ENCODE results near the gene EPN1.

Gene EPN1

DNA sequence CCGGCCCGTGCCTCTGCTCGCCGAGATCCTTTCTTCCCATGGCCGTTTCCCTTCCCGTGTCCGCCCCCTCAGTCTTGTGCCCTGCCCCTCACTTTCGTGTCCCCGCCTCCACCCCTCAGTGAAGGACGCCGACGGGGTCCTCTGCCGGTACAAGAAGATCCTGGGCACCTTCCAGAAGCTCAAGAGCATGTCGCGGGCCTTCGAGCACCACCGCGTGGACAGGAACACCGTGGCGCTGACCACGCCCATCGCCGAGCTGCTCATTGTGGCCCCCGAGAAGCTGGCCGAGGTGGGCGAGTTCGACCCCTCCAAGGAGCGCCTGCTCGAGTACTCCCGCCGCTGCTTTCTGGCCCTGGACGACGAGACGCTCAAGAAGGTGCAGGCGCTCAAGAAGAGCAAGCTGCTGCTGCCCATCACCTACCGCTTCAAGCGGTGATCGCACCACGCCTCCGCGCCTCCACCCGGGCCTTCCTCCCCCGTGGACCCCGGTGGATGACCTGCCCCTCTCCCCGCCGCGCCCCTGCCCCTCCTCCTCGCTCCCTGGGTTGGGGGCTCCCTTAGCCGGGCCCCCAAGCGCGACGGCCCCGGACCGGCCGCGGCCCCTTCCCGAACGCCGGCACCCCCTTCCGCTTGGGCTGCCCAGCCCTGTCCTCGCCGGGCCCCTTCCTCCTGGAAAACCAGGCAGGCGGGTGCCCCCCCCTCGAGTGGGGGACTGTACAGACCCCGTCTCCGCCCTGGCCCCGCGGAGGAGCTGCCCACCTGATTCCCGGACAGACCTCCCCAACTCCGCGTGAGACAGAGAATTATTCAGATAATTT is 22.5 kb upstream of the EPN1 start:
- TF ChIP-seq MYC (IDR thresholded peaks at IDR 0.05; ENCODE audit: low read depth, low read length) = no peak
- H3K4me3 ChIP-seq (ENCODE audit: low read depth, low read length) = no peak overlapping the region
- DNase-seq (ENCODE audit: low read depth) = no peak

DNA sequence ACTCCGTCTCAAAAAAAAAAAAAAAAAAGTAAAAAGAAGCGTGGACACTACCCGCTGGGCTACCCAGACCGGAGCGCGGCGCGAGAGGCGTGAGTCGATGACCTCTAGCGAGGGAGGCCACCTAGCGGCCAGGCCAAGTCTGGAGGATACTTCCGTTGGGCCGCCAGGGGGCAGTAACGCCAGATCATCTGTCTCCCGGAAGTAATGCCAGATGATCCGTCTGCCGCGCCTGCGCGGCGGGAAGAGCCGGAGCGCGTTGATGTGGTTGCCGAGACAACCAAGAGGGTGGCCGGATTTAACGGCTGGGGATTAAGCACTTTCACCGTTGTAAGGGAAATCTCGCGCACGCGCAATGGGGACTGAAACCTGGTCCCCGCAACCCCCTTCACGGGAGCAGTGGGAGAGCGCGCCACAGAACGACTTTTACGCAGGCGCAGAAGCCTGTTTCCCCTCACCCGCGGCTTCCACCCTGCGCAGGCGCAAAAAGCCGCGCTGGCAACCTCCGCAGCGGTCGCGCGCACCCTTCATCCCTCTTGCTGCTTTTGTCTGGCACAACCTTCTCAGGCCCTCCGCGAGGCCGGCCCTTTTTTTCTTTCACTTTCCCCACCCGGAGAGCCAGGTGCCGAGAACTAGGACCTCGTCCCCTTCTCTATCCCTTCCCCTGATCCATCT is 21.2 kb upstream of the EPN1 start:
- TF ChIP-seq, protein P1, sequence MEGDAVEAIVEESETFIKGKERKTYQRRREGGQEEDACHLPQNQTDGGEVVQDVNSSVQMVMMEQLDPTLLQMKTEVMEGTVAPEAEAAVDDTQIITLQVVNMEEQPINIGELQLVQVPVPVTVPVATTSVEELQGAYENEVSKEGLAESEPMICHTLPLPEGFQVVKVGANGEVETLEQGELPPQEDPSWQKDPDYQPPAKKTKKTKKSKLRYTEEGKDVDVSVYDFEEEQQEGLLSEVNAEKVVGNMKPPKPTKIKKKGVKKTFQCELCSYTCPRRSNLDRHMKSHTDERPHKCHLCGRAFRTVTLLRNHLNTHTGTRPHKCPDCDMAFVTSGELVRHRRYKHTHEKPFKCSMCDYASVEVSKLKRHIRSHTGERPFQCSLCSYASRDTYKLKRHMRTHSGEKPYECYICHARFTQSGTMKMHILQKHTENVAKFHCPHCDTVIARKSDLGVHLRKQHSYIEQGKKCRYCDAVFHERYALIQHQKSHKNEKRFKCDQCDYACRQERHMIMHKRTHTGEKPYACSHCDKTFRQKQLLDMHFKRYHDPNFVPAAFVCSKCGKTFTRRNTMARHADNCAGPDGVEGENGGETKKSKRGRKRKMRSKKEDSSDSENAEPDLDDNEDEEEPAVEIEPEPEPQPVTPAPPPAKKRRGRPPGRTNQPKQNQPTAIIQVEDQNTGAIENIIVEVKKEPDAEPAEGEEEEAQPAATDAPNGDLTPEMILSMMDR (IDR thresholded peaks at IDR 0.05; ENCODE audit: low read depth, low read length) = peak; percentile 96
- TF ChIP-seq MYC (IDR thresholded peaks at IDR 0.05; ENCODE audit: low read depth, low read length) (peak; percentile 41; the same call in 1 of the 2 replicates), POLR2A (IDR thresholded peaks at IDR 0.05; ENCODE audit: extremely low read depth, insufficient read length) (peak; percentile 62)
- TF ChIP-seq, protein P2, sequence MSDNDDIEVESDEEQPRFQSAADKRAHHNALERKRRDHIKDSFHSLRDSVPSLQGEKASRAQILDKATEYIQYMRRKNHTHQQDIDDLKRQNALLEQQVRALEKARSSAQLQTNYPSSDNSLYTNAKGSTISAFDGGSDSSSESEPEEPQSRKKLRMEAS (IDR thresholded peaks at IDR 0.05; ENCODE audit: low read depth, low read length) = peak; percentile 6; the same call in 1 of the 2 replicates
- peak overlapping the region; percentile 87 for H3K4me3 ChIP-seq (ENCODE audit: low read depth, low read length)
- DNase-seq (ENCODE audit: low read depth) = peak; percentile 95

DNA sequence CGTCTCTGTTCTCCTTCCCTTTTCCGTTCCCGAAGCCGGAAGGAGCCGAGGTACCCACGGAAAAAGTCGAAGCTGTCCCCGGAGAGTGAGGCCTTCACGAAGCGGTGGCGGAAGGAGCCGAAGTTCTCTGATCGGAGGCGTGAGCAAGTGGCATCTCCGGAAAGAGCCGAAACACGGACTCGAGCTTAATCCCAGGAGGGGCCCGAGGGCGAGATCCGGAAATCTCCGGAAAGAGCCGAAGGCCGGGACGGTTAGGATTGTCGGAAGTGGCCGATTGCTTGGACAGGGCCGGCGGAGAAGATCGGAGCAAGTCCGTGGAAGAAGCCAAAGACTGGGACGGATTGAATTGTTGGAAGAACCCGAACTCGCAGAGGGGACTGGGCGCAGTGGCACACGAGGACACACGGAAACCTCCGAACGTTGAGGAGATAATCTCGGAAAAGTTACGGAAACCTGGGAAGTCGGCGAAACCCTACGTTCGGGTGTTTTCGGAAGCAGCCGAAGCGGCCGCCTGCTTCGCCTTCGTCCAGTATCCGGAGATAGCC is 20.6 kb upstream of the EPN1 start:
- peak; percentile 95 for DNase-seq (ENCODE audit: low read depth)
- no peak for TF ChIP-seq POLR2A (IDR thresholded peaks at IDR 0.05; ENCODE audit: extremely low read depth, insufficient read length)
- TF ChIP-seq, protein P2 (IDR thresholded peaks at IDR 0.05; ENCODE audit: low read depth, low read length) = peak; percentile 5; the same call in 1 of the 2 replicates
- no peak for TF ChIP-seq MYC (IDR thresholded peaks at IDR 0.05; ENCODE audit: low read depth, low read length)
- TF ChIP-seq, protein P1 (IDR thresholded peaks at IDR 0.05; ENCODE audit: low read depth, low read length) = no peak
- peak overlapping the region; percentile 87 for H3K4me3 ChIP-seq (ENCODE audit: low read depth, low read length)

DNA sequence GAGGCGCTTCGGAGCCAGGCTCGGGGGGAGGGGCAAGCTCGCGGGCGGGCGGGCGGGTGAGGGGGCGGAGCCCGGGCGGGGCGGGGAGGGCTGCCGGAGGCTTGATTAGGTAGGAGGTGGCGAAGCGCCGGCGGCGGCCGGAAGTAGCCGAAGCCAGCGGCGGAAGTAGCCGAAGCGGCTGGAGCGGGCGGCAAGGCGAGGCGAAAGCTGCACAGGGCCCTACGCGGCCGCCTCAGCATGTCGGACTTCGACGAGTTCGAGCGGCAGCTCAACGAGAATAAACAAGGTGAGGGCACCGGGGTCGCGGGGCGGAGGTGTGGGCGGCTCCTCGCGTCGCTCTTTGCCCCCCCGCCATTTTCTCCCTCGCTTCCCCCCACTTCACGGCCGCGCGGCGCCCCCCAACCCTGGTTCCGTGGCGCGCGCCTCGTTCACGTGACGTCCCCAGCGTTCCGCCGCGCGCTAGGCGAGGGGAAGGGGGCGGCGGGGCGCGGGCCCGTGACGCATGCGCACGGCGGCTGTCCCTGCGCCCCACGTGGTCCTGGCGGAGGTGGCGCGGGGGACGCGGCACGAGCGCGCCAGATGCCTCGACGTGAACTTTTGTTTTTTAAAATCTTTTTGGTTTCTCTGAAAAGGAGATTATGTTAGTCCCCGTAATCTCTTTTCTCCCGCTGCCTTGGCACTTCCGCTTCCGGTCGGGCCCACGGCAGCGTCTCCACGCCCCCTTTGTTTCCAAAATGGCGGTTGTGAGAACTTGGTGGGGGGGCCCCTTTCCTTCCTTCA is 20.0 kb upstream of the EPN1 start, which contains the start of gene U2AF2:
Gene U2AF2, plus strand, starts transcription at position 168 of the 780 bp plus-strand sequence. Its CDS starts 70 bp downstream, at position 238.
- TF ChIP-seq, protein P2 (IDR thresholded peaks at IDR 0.05; ENCODE audit: low read depth, low read length) = peak; percentile 85
- TF ChIP-seq POLR2A (IDR thresholded peaks at IDR 0.05; ENCODE audit: extremely low read depth, insufficient read length) = peak; percentile 50
- TF ChIP-seq, protein P1 (IDR thresholded peaks at IDR 0.05; ENCODE audit: low read depth, low read length) = no peak
- peak; percentile 88 for TF ChIP-seq MYC (IDR thresholded peaks at IDR 0.05; ENCODE audit: low read depth, low read length)
- H3K4me3 ChIP-seq (ENCODE audit: low read depth, low read length) = peak within 1 kb of the TSS; percentile 98
- peak; percentile 87 for DNase-seq (ENCODE audit: low read depth)

DNA sequence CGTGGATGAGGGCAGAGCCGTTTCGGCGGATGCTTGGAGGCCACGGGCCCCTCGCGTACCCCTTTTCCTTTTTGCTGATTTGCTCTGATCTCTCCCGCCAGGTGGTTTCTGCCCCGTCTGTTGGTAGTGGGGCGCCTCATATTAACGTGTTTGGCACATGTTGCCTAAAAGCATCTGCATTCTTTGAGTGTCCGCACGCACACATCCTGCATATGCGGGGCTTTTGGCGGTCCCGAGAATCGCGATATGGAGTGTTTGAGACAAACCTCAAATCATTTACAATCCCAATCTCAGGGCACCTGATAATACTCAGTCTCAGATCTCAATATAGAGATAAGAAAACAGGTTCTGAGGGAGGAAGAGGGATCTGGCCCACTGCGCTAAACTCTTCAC is 19.4 kb upstream of the EPN1 start:
- peak overlapping the region; percentile 98 for H3K4me3 ChIP-seq (ENCODE audit: low read depth, low read length)
- TF ChIP-seq POLR2A (IDR thresholded peaks at IDR 0.05; ENCODE audit: extremely low read depth, insufficient read length) = peak; percentile 13
- TF ChIP-seq, protein P1 (IDR thresholded peaks at IDR 0.05; ENCODE audit: low read depth, low read length) = no peak
- DNase-seq (ENCODE audit: low read depth) = no peak

Data from NB4 (cell line).